Endothelial cell of umbilical vein (primary cell): ENCODE data around the gene C12orf76. TPM values are rescaled to one million over a fixed set of nuclear protein-coding genes. Genes with fewer than 3 reads are reported as not detected.

ENCODE experiments used
- BruUV-seq: library from RNA; stranded (reverse); fragments of 400-500 nt; replicated peaks from 2 replicates; lab custom pipeline; 2021; lab: Mats Ljungman, UMichigan
- CTCF ChIA-PET: fragments of 300-600, 350-600 bp; sonication (Branson Sonifier 250); formaldehyde crosslinking; loops from one replicate; lab custom pipeline; 2021; ENCODE audit warnings: antibody characterized with exemption, inconsistent platforms; lab: Charles Lee
- POLR2A ChIA-PET: fragments of 300-600, 350-600 bp; sonication (Branson Sonifier 250); formaldehyde crosslinking; loops from one replicate; lab custom pipeline; 2021; ENCODE audit warnings: antibody characterized with exemption, inconsistent platforms; lab: Charles Lee
- DNase-seq: peaks from one replicate; pipeline ENCODE4 v3.0.0-alpha.2; 2011; ENCODE audit warnings: low read depth, low spot score
- FAIRE-seq: peaks from 2 replicates; lab custom pipeline; 2011; peaks lifted over from hg19 to GRCh38; lab: Jason Lieb, UNC
- H2AFZ ChIP-seq: 2 replicates; pipeline ENCODE4 v1.6.0; 2012; ENCODE audit warnings: low read depth, low read length, control low read depth, inconsistent platforms
- H3K27ac ChIP-seq: 2 replicates; pipeline ENCODE4 v1.5.1; 2011; ENCODE audit warnings: low read depth, mild to moderate bottlenecking, control low read depth, low read length, moderate library complexity; ENCODE audit not compliant: insufficient read depth
- H3K27me3 ChIP-seq, 2 experiments: 2 replicates each; pipeline versions ENCODE4 v1.6.0 to v1.6.1; 2011; ENCODE audit warnings: low read length in 2 of 2, mixed read lengths in 1 of 2; ENCODE audit not compliant: control insufficient read depth in 2 of 2, insufficient read depth in 2 of 2
- H3K36me3 ChIP-seq, 2 experiments: 2 replicates in 1 of 2; 3 replicates in 1 of 2; pipeline ENCODE4 v1.5.1; 2011; ENCODE audit warnings: low read length in 2 of 2, mild to moderate bottlenecking in 1 of 2, moderate library complexity in 1 of 2; ENCODE audit not compliant: control insufficient read depth in 2 of 2, insufficient read depth in 2 of 2; ENCODE audit errors: extremely low read depth in 1 of 2
- H3K4me1 ChIP-seq: 3 replicates; pipeline ENCODE4 v1.5.1; 2011; ENCODE audit warnings: mild to moderate bottlenecking, low read length; ENCODE audit not compliant: control insufficient read depth, insufficient read depth; ENCODE audit errors: extremely low read depth
- H3K4me2 ChIP-seq: 2 replicates; pipeline ENCODE4 v1.6.1; 2011; ENCODE audit warnings: low read length, control low read depth, mixed read lengths; ENCODE audit not compliant: insufficient read depth
- H3K4me3 ChIP-seq, 3 experiments: fragments of 200-600 bp in 1 of 3; sonication (generic), shearing (Covaris generic) in 1 of 3; replicated peaks in 1 of 3; 2 replicates each; pipeline ENCODE4 v1.5.1; 2011 to 2016; ENCODE audit warnings: control low read depth in 3 of 3, low read length in 3 of 3, mild to moderate bottlenecking in 2 of 3, inconsistent platforms in 1 of 3, low read depth in 1 of 3, moderate library complexity in 1 of 3; ENCODE audit not compliant: insufficient read depth in 1 of 3
- H3K79me2 ChIP-seq: 2 replicates; pipeline ENCODE4 v1.6.0; 2012; ENCODE audit warnings: low read length, inconsistent platforms; ENCODE audit not compliant: control insufficient read depth, insufficient read depth
- H3K9ac ChIP-seq: replicated peaks from 2 replicates; pipeline ENCODE3; 2011; ENCODE audit warnings: low read length, control low read depth; ENCODE audit not compliant: insufficient read depth; ENCODE audit errors: extremely low read depth
- H3K9me1 ChIP-seq: replicated peaks from 3 replicates; pipeline ENCODE4 v1.6.0; 2011; ENCODE audit warnings: mild to moderate bottlenecking, low read length; ENCODE audit not compliant: control insufficient read depth, insufficient read depth; ENCODE audit errors: extremely low read depth
- H3K9me3 ChIP-seq: replicated peaks from 2 replicates; pipeline ENCODE4 v1.5.1; 2012; ENCODE audit warnings: low read length, inconsistent platforms; ENCODE audit not compliant: control insufficient read depth, insufficient read depth
- H4K20me1 ChIP-seq: replicated peaks from 2 replicates; pipeline ENCODE3; 2011; ENCODE audit warnings: mild to moderate bottlenecking, low read length; ENCODE audit not compliant: control insufficient read depth, insufficient read depth; ENCODE audit errors: extremely low read depth
- CTCF ChIP-seq, 2 donors: IDR thresholded peaks; 1 replicate in 1 of 2; 2 replicates in 1 of 2; pipeline ENCODE4 v1.5.1; 2011; ENCODE audit warnings: low read length in 2 of 2, mild to moderate bottlenecking in 2 of 2, moderate library complexity in 2 of 2, control low read depth in 1 of 2, inconsistent platforms in 1 of 2, low read depth in 1 of 2; ENCODE audit not compliant: insufficient read depth in 1 of 2; ENCODE audit errors: extremely low read depth in 1 of 2
- EZH2 ChIP-seq: IDR thresholded peaks from 2 replicates; pipeline ENCODE4 v1.6.1; 2012; ENCODE audit warnings: borderline replicate concordance, low read depth, mild to moderate bottlenecking, moderate library complexity, low read length, inconsistent platforms; ENCODE audit not compliant: severe bottlenecking
- FOS ChIP-seq: IDR thresholded peaks from 2 replicates; pipeline ENCODE4 v1.6.1; 2011; ENCODE audit warnings: mild to moderate bottlenecking, low read length, moderate library complexity, borderline replicate concordance; ENCODE audit not compliant: insufficient read depth
- GATA2 ChIP-seq: IDR thresholded peaks from 2 replicates; pipeline ENCODE4 v1.7.0; 2011; ENCODE audit warnings: low read depth, mild to moderate bottlenecking, moderate library complexity, mixed read lengths, low read length; ENCODE audit not compliant: insufficient read length, insufficient read depth
- JUN ChIP-seq: IDR thresholded peaks from 2 replicates; pipeline ENCODE4 v1.6.1; 2011; ENCODE audit warnings: borderline replicate concordance, low read depth; ENCODE audit not compliant: insufficient read length, insufficient read depth
- MAX ChIP-seq: IDR thresholded peaks from 2 replicates; pipeline ENCODE4 v1.6.1; 2011; ENCODE audit not compliant: insufficient read depth, insufficient read length
- MYC ChIP-seq: IDR thresholded peaks from one replicate; pipeline ENCODE4 v1.6.1; 2011; ENCODE audit warnings: mild to moderate bottlenecking, low read depth, low read length
- POLR2A ChIP-seq: IDR thresholded peaks from 2 replicates; pipeline ENCODE4 v1.6.1; 2012; ENCODE audit warnings: low read depth, mild to moderate bottlenecking, control low read depth, low read length
- POLR2AphosphoS5 ChIP-seq: IDR thresholded peaks from 2 replicates; pipeline ENCODE4 v1.6.1; 2012; ENCODE audit warnings: low read depth, mild to moderate bottlenecking, control low read depth, low read length, moderate library complexity; ENCODE audit not compliant: insufficient read depth
- dilution Hi-C: fragments of 300-500 bp; cut with MboI; formaldehyde crosslinking; loops from one replicate; pipeline ENCODE4 v1.15.0; 2019; ENCODE audit warnings: low sequenced_read_pairs; ENCODE audit not compliant: extremely low pct_ligation_motif_present
- intact Hi-C: fragments of 100-400 bp; cut with micrococcal nuclease; formaldehyde crosslinking; loops from one replicate; pipeline ENCODE4 v1.10.0; 2022
- polyA plus RNA-seq, 4 experiments: library from polyadenylated mRNA; depleted of rRNA in 3 of 4; stranded (reverse) in 3 of 4; unstranded in 1 of 4; fragments of >200 nt; gene quantifications; 2 replicates each; pipeline versions ENCODE4 v1.2.1 to v1.2.3, GENCODE V29; 2011 to 2012; ENCODE audit warnings: missing spikeins in 1 of 4
- total RNA-seq: library from RNA; stranded (reverse); gene quantifications from 2 replicates; pipeline ENCODE4 v1.2.3, GENCODE V29; 2021

C12orf76 gene
- total and polyA plus RNA-seq, 2 donors (not counting 3 experiments of a cell fraction or from before 2014, with no cell fraction given) = 13.4 to 17.1 TPM

- peak within 1 kb of the TSS; percentile 88 to 100 (median 89) for H3K4me3 ChIP-seq
- intact Hi-C loops = loop anchor here (1.0 to 5.0 kb wide), 3 partner anchors 47 to 52 kb away; partner anchors contain the start of gene C12orf76
- H3K9ac ChIP-seq = peak within 1 kb of the TSS; percentile 67
- peak within 1 kb of the TSS; percentile 82 for H2AFZ ChIP-seq
- TF ChIP-seq POLR2AphosphoS5 (peak; percentile 82), GATA2 (no peak), EZH2 (no peak), MYC (no peak), JUN (no peak), FOS (no peak), CTCF (IDR thresholded peaks at IDR 0.05; ENCODE audit: extremely low read depth in 1 of 2, insufficient read depth in 1 of 2, low read depth in 1 of 2, low read length in 2 of 2) (no peak), POLR2A (peak; percentile 87), MAX (peak; percentile 71)
- peaks cover 37% of the 10 kb centered on the region for H3K4me1 ChIP-seq
- peak within 1 kb of the TSS; percentile 67 for H3K27ac ChIP-seq
- peak; percentile 89 for DNase-seq
- FAIRE-seq = peak; percentile 70
- H3K4me2 ChIP-seq = peak within 1 kb of the TSS; percentile 96
- ChIA-PET CTCF (interaction anchor here (1.1 to 1.5 kb wide), 2 partner anchors 28 to 31 kb away, joined by 3 to 4 read pairs; no protein-coding TSS in a partner anchor), POLR2A (no interaction called here)
- BruUV-seq = no TSS peak
- H3K9me1 ChIP-seq = no peaks in the 10 kb centered on the region
- H3K9me3 ChIP-seq = no peaks in the 10 kb centered on the region
- H3K36me3 ChIP-seq = no peaks in the 10 kb centered on the region
- peaks cover 44% of the 10 kb centered on the region for H3K79me2 ChIP-seq
- dilution Hi-C loops = no loop called here
- H4K20me1 ChIP-seq = no peaks in the 10 kb centered on the region
- no peaks in the 10 kb centered on the region for H3K27me3 ChIP-seq
Observed at GRCh38 chr12:109995686-109996482, 52.4 kb downstream of the C12orf76 start, which contains the start of gene GIT2. Gene GIT2, minus strand, starts transcription at chr12:109996368. Its CDS starts 144 bp downstream, at chr12:109996224.
